ENCODE measurements around the gene PER3. TPM values are rescaled to one million over a fixed set of nuclear protein-coding genes. Genes with fewer than 3 reads are reported as not detected.
A peak's percentile ranks its signal among the peaks of the same experiment; 100 is the strongest.

The PER3 gene
- total and polyA plus RNA-seq, 5 donors from 2014 or later = 3.7 to 14.1 (median 4.1) TPM

GRCh38 chr1:7852804-7853683 lies 69.0 kb downstream of the PER3 start, which contains the start of gene UTS2:
Gene UTS2, minus strand, starts transcription at chr1:7853065. Its CDS starts 62 bp downstream, at chr1:7853003.
- H3K36me3 Mint-ChIP-seq = peaks cover 5% of the 10 kb centered on the region
- peak within 1 kb of the TSS in 1 of 3 donors; percentile 68 for H3K27ac Mint-ChIP-seq
- peak within 1 kb of the TSS in 1 of 4 donors; percentile 84 for H3K4me3 Mint-ChIP-seq

GRCh38 chr1:7853684-7854026 lies 69.6 kb downstream of the PER3 start:
- Mint-ChIP-seq H3K27me3 (peaks cover 4% of the 10 kb centered on the region), H3K27ac (no peak overlapping the region)
- ATAC-seq (ENCODE audit: low read depth in 2 of 2) = no peak

More at GRCh38 chr1:7852804-7853683, 69.0 kb downstream of the PER3 start, which contains the start of gene UTS2:
- ATAC-seq (ENCODE audit: low read depth in 2 of 2) (no peak), DNase-seq (no peak)
- Mint-ChIP-seq H3K4me1 (peaks cover 0 to 9% (median 4%) of the 10 kb centered on the region in 4 donors), H3K9me3 (no peaks in the 10 kb centered on the region), H3K27me3 (peaks cover 4% of the 10 kb centered on the region)
- H3K9me3 ChIP-seq (ENCODE audit: control insufficient read depth in 2 of 2, low read length in 2 of 2) = no peaks in the 10 kb centered on the region
- peaks cover 16% of the 10 kb centered on the region for H3K36me3 ChIP-seq (ENCODE audit: control insufficient read depth, insufficient read depth, low read length)
- H3K4me1 ChIP-seq (ENCODE audit: control insufficient read depth, insufficient read depth, low read length, poor library complexity, severe bottlenecking) = no peaks in the 10 kb centered on the region
- H3K27me3 ChIP-seq (ENCODE audit: control insufficient read depth, insufficient read depth, low read length) = no peaks in the 10 kb centered on the region
- H3K4me3 ChIP-seq (ENCODE audit: low read depth, low read length) = no peak within 1 kb of the TSS
- H3K27ac ChIP-seq (ENCODE audit: insufficient read depth, low read length, poor library complexity, severe bottlenecking) = no peak within 1 kb of the TSS

GRCh38 chr1:7856345-7856744 lies 72.3 kb downstream of the PER3 start:
- peaks cover 7% of the 10 kb centered on the region for H3K36me3 ChIP-seq (ENCODE audit: control insufficient read depth, insufficient read depth, low read length)
- H3K36me3 Mint-ChIP-seq = no peaks in the 10 kb centered on the region
- no peak for DNase-seq
- no peaks in the 10 kb centered on the region for H3K9me3 Mint-ChIP-seq
- no peaks in the 10 kb centered on the region for H3K9me3 ChIP-seq (ENCODE audit: control insufficient read depth in 2 of 2, low read length in 2 of 2)
- peaks cover 2% of the 10 kb centered on the region for H3K27me3 Mint-ChIP-seq
- H3K27ac ChIP-seq (ENCODE audit: insufficient read depth, low read length, poor library complexity, severe bottlenecking) = no peak overlapping the region
- H3K27me3 ChIP-seq (ENCODE audit: control insufficient read depth, insufficient read depth, low read length) = no peaks in the 10 kb centered on the region
- H3K4me1 ChIP-seq (ENCODE audit: control insufficient read depth, insufficient read depth, low read length, poor library complexity, severe bottlenecking) = no peaks in the 10 kb centered on the region
- peaks cover 0 to 6% (median 4%) of the 10 kb centered on the region in 4 donors for H3K4me1 Mint-ChIP-seq
- peak overlapping the region in 1 of 3 donors; percentile 88 for H3K27ac Mint-ChIP-seq
- no peak overlapping the region for H3K4me3 Mint-ChIP-seq
- no peak for ATAC-seq (ENCODE audit: low read depth in 2 of 2)
- no peak overlapping the region for H3K4me3 ChIP-seq (ENCODE audit: low read depth, low read length)

More at GRCh38 chr1:7853684-7854026, 69.6 kb downstream of the PER3 start:
- H3K36me3 Mint-ChIP-seq = peaks cover 5% of the 10 kb centered on the region
- H3K4me1 ChIP-seq (ENCODE audit: control insufficient read depth, insufficient read depth, low read length, poor library complexity, severe bottlenecking) = no peaks in the 10 kb centered on the region
- H3K4me3 Mint-ChIP-seq = peak overlapping the region in 1 of 4 donors; percentile 84
- H3K36me3 ChIP-seq (ENCODE audit: control insufficient read depth, insufficient read depth, low read length) = peaks cover 16% of the 10 kb centered on the region
- H3K27ac ChIP-seq (ENCODE audit: insufficient read depth, low read length, poor library complexity, severe bottlenecking) = no peak overlapping the region
- H3K4me1 Mint-ChIP-seq = peaks cover 0 to 9% (median 4%) of the 10 kb centered on the region in 4 donors
- H3K4me3 ChIP-seq (ENCODE audit: low read depth, low read length) = no peak overlapping the region
- DNase-seq = no peak
- H3K9me3 Mint-ChIP-seq = no peaks in the 10 kb centered on the region
- no peaks in the 10 kb centered on the region for H3K27me3 ChIP-seq (ENCODE audit: control insufficient read depth, insufficient read depth, low read length)
- H3K9me3 ChIP-seq (ENCODE audit: control insufficient read depth in 2 of 2, low read length in 2 of 2) = no peaks in the 10 kb centered on the region

GRCh38 chr1:7857000-7857399 lies 72.9 kb downstream of the PER3 start:
- H3K4me1 ChIP-seq (ENCODE audit: control insufficient read depth, insufficient read depth, low read length, poor library complexity, severe bottlenecking) = no peaks in the 10 kb centered on the region
- no peak for DNase-seq
- peaks cover 0 to 6% (median 4%) of the 10 kb centered on the region in 4 donors for H3K4me1 Mint-ChIP-seq

GRCh38 chr1:7857985-7858384 lies 73.9 kb downstream of the PER3 start:
- Mint-ChIP-seq H3K36me3 (no peaks in the 10 kb centered on the region), H3K4me1 (peaks cover 0 to 6% (median 4%) of the 10 kb centered on the region in 4 donors), H3K27ac (no peak overlapping the region), H3K4me3 (no peak overlapping the region), H3K9me3 (no peaks in the 10 kb centered on the region), H3K27me3 (no peaks in the 10 kb centered on the region)
- Histone ChIP-seq H3K36me3 (ENCODE audit: control insufficient read depth, insufficient read depth, low read length) (peaks cover 2% of the 10 kb centered on the region), H3K4me3 (ENCODE audit: low read depth, low read length) (no peak overlapping the region), H3K27ac (ENCODE audit: insufficient read depth, low read length, poor library complexity, severe bottlenecking) (no peak overlapping the region), H3K27me3 (ENCODE audit: control insufficient read depth, insufficient read depth, low read length) (no peaks in the 10 kb centered on the region), H3K4me1 (ENCODE audit: control insufficient read depth, insufficient read depth, low read length, poor library complexity, severe bottlenecking) (no peaks in the 10 kb centered on the region), H3K9me3 (ENCODE audit: control insufficient read depth in 2 of 2, low read length in 2 of 2) (no peaks in the 10 kb centered on the region)
- ATAC-seq (ENCODE audit: low read depth in 2 of 2) = no peak
- DNase-seq = no peak

More at GRCh38 chr1:7857000-7857399, 72.9 kb downstream of the PER3 start:
- Histone ChIP-seq H3K27me3 (ENCODE audit: control insufficient read depth, insufficient read depth, low read length) (no peaks in the 10 kb centered on the region), H3K4me3 (ENCODE audit: low read depth, low read length) (no peak overlapping the region), H3K36me3 (ENCODE audit: control insufficient read depth, insufficient read depth, low read length) (peaks cover 4% of the 10 kb centered on the region), H3K27ac (ENCODE audit: insufficient read depth, low read length, poor library complexity, severe bottlenecking) (no peak overlapping the region), H3K9me3 (ENCODE audit: control insufficient read depth in 2 of 2, low read length in 2 of 2) (no peaks in the 10 kb centered on the region)
- Mint-ChIP-seq H3K27ac (no peak overlapping the region), H3K9me3 (no peaks in the 10 kb centered on the region), H3K36me3 (no peaks in the 10 kb centered on the region), H3K4me3 (no peak overlapping the region), H3K27me3 (no peaks in the 10 kb centered on the region)
- no peak for ATAC-seq (ENCODE audit: low read depth in 2 of 2)

- H3K36me3 Mint-ChIP-seq = no peaks in the 10 kb centered on the region
- peak overlapping the region in 1 of 3 donors; percentile 74 for H3K27ac Mint-ChIP-seq
- H3K27ac ChIP-seq (ENCODE audit: insufficient read depth, low read length, poor library complexity, severe bottlenecking) = no peak overlapping the region
- H3K4me3 ChIP-seq (ENCODE audit: low read depth, low read length) = no peak overlapping the region
- no peaks in the 10 kb centered on the region for H3K9me3 ChIP-seq (ENCODE audit: control insufficient read depth in 2 of 2, low read length in 2 of 2)
- H3K9me3 Mint-ChIP-seq = no peaks in the 10 kb centered on the region
- no peaks in the 10 kb centered on the region for H3K4me1 ChIP-seq (ENCODE audit: control insufficient read depth, insufficient read depth, low read length, poor library complexity, severe bottlenecking)
- DNase-seq = no peak
- no peaks in the 10 kb centered on the region for H3K27me3 Mint-ChIP-seq
- ATAC-seq (ENCODE audit: low read depth in 2 of 2) = no peak
- H3K4me3 Mint-ChIP-seq = no peak overlapping the region
- peaks cover 5% of the 10 kb centered on the region for H3K36me3 ChIP-seq (ENCODE audit: control insufficient read depth, insufficient read depth, low read length)
- peaks cover 0 to 6% (median 4%) of the 10 kb centered on the region in 4 donors for H3K4me1 Mint-ChIP-seq
- H3K27me3 ChIP-seq (ENCODE audit: control insufficient read depth, insufficient read depth, low read length) = no peaks in the 10 kb centered on the region
Measured at GRCh38 chr1:7859406-7859805, 75.3 kb downstream of the PER3 start.

- no peak overlapping the region for H3K27ac ChIP-seq (ENCODE audit: insufficient read depth, low read length, poor library complexity, severe bottlenecking)
- no peak overlapping the region for H3K4me3 ChIP-seq (ENCODE audit: low read depth, low read length)
- H3K9me3 Mint-ChIP-seq = no peaks in the 10 kb centered on the region
- no peaks in the 10 kb centered on the region for H3K4me1 ChIP-seq (ENCODE audit: control insufficient read depth, insufficient read depth, low read length, poor library complexity, severe bottlenecking)
- no peaks in the 10 kb centered on the region for H3K27me3 Mint-ChIP-seq
- H3K4me1 Mint-ChIP-seq = peaks cover 0 to 6% (median 4%) of the 10 kb centered on the region in 4 donors
- no peaks in the 10 kb centered on the region for H3K27me3 ChIP-seq (ENCODE audit: control insufficient read depth, insufficient read depth, low read length)
- H3K27ac Mint-ChIP-seq = peak overlapping the region in 2 of 3 donors; percentile 27 to 74
- H3K9me3 ChIP-seq (ENCODE audit: control insufficient read depth in 2 of 2, low read length in 2 of 2) = no peaks in the 10 kb centered on the region
- ATAC-seq (ENCODE audit: low read depth in 2 of 2) (no peak), DNase-seq (no peak)
- H3K36me3 Mint-ChIP-seq = no peaks in the 10 kb centered on the region
- peaks cover 5% of the 10 kb centered on the region for H3K36me3 ChIP-seq (ENCODE audit: control insufficient read depth, insufficient read depth, low read length)
- no peak overlapping the region for H3K4me3 Mint-ChIP-seq
Measured at GRCh38 chr1:7860130-7860529, 76.0 kb downstream of the PER3 start.
